Activated CD4-positive, alpha-beta T cell treated with anti-CD3 and anti-CD28 coated beads, Interleukin-2, amount 10 ng/mL, durations not matched to agents 24 days and 14 days (primary cell): ENCODE data around the gene BTC. TPM values are rescaled to one million over a fixed set of nuclear protein-coding genes. Genes with fewer than 3 reads are reported as not detected.
"Not testable (repeated sequence)": the region's sequence is repeated elsewhere in the genome, so short reads cannot be mapped to it uniquely, and the experiment has no call there.

ENCODE experiments used
- DNase-seq: peaks from one replicate; pipeline ENCODE4 v3.0.0; 2022
- H3K27ac Mint-ChIP-seq: one replicate; pipeline ENCODE4 v1.8.0; 2022; ENCODE audit warnings: mild to moderate bottlenecking, mixed read lengths
- H3K27me3 Mint-ChIP-seq: one replicate; pipeline ENCODE4 v1.8.0; 2022; ENCODE audit warnings: mixed read lengths
- H3K36me3 Mint-ChIP-seq: one replicate; pipeline ENCODE4 v1.8.0; 2022; ENCODE audit warnings: low read depth, mild to moderate bottlenecking, mixed read lengths
- H3K4me1 Mint-ChIP-seq: one replicate; pipeline ENCODE4 v1.8.0; 2021; ENCODE audit warnings: mixed read lengths
- H3K4me3 Mint-ChIP-seq: one replicate; pipeline ENCODE4 v1.8.0; 2022; ENCODE audit warnings: mild to moderate bottlenecking, moderate library complexity, mixed read lengths
- H3K9me3 Mint-ChIP-seq: one replicate; pipeline ENCODE4 v1.8.0; 2021; ENCODE audit warnings: mixed read lengths
- intact Hi-C: fragments of 100-400 bp; cut with micrococcal nuclease; formaldehyde crosslinking; loops from one replicate; pipeline ENCODE4 v1.15.1; 2023
- total RNA-seq: library from RNA; stranded (reverse); gene quantifications from 2 replicates; pipeline ENCODE4 v1.2.3, GENCODE V29; 2022

Gene BTC
- total RNA-seq, 1 donor from 2014 or later, result not detected

GRCh38 chr4:74738464-74739143 lies 55.7 kb downstream of the BTC start:
- DNase-seq, result no peak
- Mint-ChIP-seq H3K27ac (no peak overlapping the region), H3K36me3 (no peaks in the 10 kb centered on the region), H3K9me3 (no peaks in the 10 kb centered on the region), H3K27me3 (no peaks in the 10 kb centered on the region), H3K4me3 (no peak overlapping the region), H3K4me1 (no peaks in the 10 kb centered on the region)
- intact Hi-C loops, result no loop called here

GRCh38 chr4:74734995-74735394 lies 59.3 kb downstream of the BTC start:
- H3K27me3 Mint-ChIP-seq, result no peaks in the 10 kb centered on the region
- intact Hi-C loops, result no loop called here
- H3K36me3 Mint-ChIP-seq, result no peaks in the 10 kb centered on the region
- no peak overlapping the region for H3K27ac Mint-ChIP-seq
- no peaks in the 10 kb centered on the region for H3K9me3 Mint-ChIP-seq
- no peak for DNase-seq
- no peaks in the 10 kb centered on the region for H3K4me1 Mint-ChIP-seq
- no peak overlapping the region for H3K4me3 Mint-ChIP-seq

- no peaks in the 10 kb centered on the region for H3K36me3 Mint-ChIP-seq
- H3K9me3 Mint-ChIP-seq, result no peaks in the 10 kb centered on the region
- intact Hi-C loops, result no loop called here
- no peaks in the 10 kb centered on the region for H3K4me1 Mint-ChIP-seq
- H3K27ac Mint-ChIP-seq, result no peak overlapping the region
- no peak for DNase-seq
- H3K4me3 Mint-ChIP-seq, result no peak overlapping the region
- H3K27me3 Mint-ChIP-seq, result no peaks in the 10 kb centered on the region
Observed at GRCh38 chr4:74733756-74734155, 60.6 kb downstream of the BTC start.

- Mint-ChIP-seq H3K36me3 (no peaks in the 10 kb centered on the region), H3K27me3 (peaks cover 5% of the 10 kb centered on the region), H3K4me1 (no peaks in the 10 kb centered on the region), H3K4me3 (no peak overlapping the region), H3K27ac (no peak overlapping the region), H3K9me3 (no peaks in the 10 kb centered on the region)
- intact Hi-C loops, result no loop called here
- no peak for DNase-seq
Observed at GRCh38 chr4:74724979-74725378, 69.3 kb downstream of the BTC start.

GRCh38 chr4:74716436-74716765 lies 77.9 kb downstream of the BTC start:
- intact Hi-C loops, result no loop called here

GRCh38 chr4:74715706-74716435 lies 78.5 kb downstream of the BTC start:
- no peak overlapping the region for H3K27ac Mint-ChIP-seq
- H3K27me3 Mint-ChIP-seq, result no peaks in the 10 kb centered on the region
- no peaks in the 10 kb centered on the region for H3K36me3 Mint-ChIP-seq
- DNase-seq, result no peak
- no peak overlapping the region for H3K4me3 Mint-ChIP-seq
- no peaks in the 10 kb centered on the region for H3K4me1 Mint-ChIP-seq
- peaks cover 5% of the 10 kb centered on the region for H3K9me3 Mint-ChIP-seq
- intact Hi-C loops, result no loop called here

More at GRCh38 chr4:74716436-74716765, 77.9 kb downstream of the BTC start:
- DNase-seq, result no peak
- H3K4me3 Mint-ChIP-seq, result no peak overlapping the region
- H3K27ac Mint-ChIP-seq, result no peak overlapping the region
- H3K9me3 Mint-ChIP-seq, result no peaks in the 10 kb centered on the region
- no peaks in the 10 kb centered on the region for H3K4me1 Mint-ChIP-seq
- H3K27me3 Mint-ChIP-seq, result no peaks in the 10 kb centered on the region
- H3K36me3 Mint-ChIP-seq, result no peaks in the 10 kb centered on the region

- Mint-ChIP-seq H3K36me3 (no peaks in the 10 kb centered on the region), H3K27ac (no peak overlapping the region), H3K4me3 (no peak overlapping the region), H3K4me1 (no peaks in the 10 kb centered on the region), H3K27me3 (no peaks in the 10 kb centered on the region), H3K9me3 (peaks cover 9% of the 10 kb centered on the region)
- intact Hi-C loops, result no loop called here
- DNase-seq, result no peak
Observed at GRCh38 chr4:74714611-74715130, 79.7 kb downstream of the BTC start.

GRCh38 chr4:74708135-74708534 lies 86.2 kb downstream of the BTC start:
- intact Hi-C loops, H3K4me3 Mint-ChIP-seq, H3K9me3 Mint-ChIP-seq, H3K36me3 Mint-ChIP-seq, H3K27me3 Mint-ChIP-seq, H3K4me1 Mint-ChIP-seq, DNase-seq, H3K27ac Mint-ChIP-seq: not testable (repeated sequence)

Other genes starting within 250 kb of the BTC start
- gene PARM1, start 138.6 kb upstream of the BTC start, total RNA-seq, result not detected in 2 replicates